DMS 273 (cell line): ENCODE results near the gene IWS1.
"Not testable (repeated sequence)": the region's sequence is repeated elsewhere in the genome, so short reads cannot be mapped to it uniquely, and the experiment has no call there.

Experiments
- DNase-seq: peaks from one replicate; lab custom pipeline; 2025; ENCODE audit not compliant: unreplicated experiment; lab: John Stamatoyannopoulos, UW

The IWS1 gene

DNA sequence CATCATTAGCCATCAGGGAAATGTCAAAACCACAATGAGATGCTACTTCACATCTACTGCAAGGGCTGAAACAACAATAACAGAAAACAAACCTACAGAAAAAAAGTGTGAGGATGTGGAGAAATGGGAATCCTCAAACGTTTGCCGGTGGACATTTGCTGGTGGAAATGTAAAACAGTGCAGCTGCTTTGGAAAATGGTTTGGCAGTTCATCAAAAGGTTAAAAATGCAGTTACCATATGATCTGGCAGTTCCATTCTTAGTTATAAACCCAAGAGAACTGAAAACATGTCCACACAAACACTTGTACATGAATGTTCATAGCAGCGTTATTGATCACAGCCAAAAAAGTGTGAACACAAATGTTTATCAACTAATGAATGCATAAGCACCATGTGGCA lies 63.8 kb downstream of the IWS1 start:
- no peak for DNase-seq

DNA sequence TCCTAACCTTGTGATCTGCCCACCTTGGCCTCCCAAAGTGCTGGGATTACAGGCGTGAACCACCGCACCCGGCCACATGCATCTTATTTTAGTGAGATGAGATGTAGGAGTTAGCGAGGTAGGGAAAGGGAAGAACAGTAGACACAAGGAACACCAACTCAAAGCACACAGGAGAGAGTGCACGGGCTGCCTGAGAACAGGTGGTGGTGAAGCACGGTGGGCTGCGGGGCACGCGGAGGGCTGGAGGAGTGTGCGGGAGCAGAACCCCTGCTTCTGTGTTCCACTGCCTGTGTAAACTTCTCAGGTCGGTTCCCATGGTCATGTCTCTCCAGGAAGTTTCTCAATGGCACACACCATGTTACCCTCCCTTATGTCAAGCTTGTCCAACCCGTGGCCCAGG lies 69.3 kb downstream of the IWS1 start:
- no peak for DNase-seq

DNA sequence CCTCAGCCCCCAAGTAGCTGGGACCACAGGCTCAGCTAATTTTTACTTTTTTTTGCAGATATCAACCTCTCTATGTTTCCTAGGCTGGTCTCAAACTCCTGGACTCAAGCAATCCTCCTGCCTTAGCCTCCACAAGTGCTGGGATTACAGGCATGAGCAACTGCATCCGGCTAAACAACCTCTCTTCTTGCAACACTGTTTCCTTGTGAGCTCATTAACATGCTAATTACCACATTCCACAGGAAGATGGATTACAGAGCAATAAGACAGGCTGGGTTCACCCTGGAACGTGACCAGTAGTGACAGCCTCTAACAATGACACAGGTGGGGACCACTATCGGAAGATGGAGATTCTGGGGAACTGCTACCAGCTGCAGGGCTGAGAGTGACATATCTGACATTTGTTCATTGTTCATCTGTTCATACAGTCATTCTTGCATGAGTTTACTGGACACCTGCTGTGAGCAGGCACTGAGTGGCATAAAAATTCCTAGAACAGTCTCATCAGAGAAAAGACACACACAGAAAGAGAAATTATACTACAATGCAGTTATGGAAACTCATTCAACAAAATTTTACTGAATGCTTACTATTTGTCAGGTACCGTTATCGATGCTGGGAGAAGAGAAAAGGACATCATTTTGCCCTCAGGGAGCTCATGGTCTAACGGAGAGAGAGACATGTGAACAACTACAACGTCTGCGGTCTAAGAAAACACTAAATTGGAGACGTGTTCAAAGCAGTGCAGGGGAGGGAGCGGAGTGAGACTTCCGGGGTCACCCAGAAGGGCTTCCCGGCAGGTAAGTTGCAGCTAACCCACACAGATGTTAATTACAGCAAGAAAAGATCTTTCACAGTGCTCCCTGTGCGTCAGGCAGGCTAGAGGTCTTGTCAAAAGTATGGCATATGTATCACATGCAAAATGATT lies 70.5 kb downstream of the IWS1 start:
- no peak for DNase-seq

DNA sequence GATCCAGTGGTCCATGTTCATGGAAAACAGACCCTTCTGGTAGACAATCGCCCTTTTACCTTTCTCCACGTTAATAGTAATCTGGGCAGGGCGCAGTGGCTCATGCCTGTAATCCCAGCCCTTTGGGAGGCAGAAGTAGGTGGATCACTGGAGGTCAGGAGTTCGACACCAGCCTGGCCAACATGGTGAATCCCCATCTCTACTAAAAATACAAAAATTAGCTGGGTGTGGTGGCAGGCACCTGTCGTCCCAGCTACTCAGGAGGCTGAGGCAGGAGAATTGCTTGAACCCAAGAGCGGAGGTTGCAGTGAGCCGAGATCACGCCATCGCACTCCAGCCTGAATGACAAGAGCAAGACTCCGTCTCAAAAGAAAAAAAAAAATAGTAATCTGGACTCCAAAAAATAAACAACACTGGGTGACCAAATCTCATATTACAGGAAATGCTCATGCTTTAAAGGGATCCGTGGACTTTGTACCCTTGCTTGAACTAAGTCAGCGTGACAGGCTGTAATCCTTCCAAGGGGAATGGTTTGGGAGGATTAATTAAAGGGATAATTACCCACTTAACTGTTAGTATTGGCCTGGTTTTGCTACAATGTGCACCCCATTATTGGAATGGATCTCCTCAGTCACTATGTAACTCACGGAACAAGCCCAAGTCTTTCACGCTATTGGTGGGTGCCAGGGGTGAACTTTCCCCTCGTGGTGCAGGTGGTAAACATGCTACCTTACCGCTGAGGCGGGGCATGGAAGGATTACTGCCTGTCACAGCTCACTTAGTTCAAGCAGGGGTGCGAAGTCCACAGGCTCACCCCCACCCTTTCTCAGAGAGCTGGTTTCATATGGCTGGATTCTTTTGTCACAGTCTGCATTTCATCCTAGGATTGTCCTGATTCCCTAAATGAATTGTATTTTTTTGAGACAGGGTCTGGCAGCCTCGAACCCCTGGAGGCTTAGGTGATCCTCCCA lies 71.4 kb downstream of the IWS1 start:
- no peak for DNase-seq

DNA sequence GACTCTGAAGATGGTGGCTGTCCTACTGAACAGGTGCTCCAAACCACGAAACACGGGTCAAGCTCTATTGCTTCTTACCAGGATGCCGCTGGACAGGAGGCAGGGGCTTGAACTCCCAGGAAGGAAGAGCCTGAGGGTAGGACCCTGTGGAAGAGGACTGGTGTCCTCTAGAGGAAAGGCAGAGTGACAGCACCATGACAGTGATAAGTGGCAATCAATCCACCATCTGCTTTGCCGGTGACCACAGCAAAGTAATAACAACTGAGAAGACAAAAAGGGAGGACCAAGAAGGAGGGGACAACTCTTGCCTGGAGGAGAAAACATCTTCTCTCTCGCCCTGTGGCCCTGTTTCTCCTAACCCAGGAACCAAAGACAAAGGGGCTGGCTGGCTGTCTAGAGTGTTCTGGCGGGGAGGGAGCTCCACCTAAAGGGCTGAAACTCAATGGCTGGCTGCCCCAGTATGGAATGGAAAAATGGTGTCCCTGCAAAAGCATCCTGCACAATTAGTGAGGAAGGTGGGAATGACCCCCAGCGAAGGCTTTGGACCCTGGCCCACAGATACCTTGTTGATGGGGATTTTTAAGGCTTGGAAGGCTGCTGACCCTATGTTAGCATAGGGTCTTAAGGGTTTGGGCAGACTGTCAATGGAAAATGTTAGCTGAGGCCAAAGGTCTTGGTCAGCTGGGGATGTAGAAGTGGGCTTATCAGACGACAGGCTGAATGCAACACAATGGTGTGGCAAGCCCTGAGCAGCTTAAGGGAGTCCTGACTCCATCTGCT lies 72.7 kb downstream of the IWS1 start:
- peak; percentile 26 for DNase-seq

DNA sequence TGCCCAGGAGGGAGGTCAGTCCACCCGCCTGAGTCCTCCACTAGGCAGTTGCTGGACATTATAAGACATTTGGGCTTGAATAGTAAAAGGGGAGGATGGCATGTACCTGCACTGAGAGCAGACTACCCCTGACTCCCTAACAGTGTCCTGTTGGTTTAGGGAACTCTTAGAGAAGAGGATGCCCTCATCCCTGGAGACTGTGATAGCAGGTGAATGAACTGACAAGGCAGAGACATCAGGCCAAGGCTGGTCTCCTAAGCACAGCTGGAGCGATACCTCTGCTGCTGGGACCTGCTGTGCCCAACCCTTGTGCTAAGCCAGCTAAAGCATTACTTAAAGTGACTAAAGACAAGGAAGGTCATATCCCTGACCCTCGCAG lies 73.3 kb downstream of the IWS1 start:
- DNase-seq, result no peak

DNA sequence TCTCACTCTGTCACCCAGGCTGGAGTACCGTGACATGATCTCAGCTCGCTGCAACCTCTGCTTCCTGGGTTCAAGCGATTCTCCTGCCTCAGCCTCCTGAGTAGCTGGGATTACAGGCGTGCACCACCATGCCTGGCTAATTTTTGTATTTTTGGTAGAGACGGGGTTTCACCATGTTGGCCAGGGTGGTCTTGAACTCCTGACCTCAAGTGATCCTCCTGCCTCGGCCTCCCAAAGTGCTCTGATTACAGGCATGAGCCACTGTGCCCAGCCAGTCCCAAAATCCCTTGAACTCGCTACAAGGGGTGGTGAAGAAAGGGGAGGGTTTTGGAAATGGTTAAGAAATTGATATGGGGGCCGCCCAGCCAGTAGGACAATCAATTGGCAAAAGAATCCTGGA lies 73.9 kb downstream of the IWS1 start:
- not testable (repeated sequence) for DNase-seq

DNA sequence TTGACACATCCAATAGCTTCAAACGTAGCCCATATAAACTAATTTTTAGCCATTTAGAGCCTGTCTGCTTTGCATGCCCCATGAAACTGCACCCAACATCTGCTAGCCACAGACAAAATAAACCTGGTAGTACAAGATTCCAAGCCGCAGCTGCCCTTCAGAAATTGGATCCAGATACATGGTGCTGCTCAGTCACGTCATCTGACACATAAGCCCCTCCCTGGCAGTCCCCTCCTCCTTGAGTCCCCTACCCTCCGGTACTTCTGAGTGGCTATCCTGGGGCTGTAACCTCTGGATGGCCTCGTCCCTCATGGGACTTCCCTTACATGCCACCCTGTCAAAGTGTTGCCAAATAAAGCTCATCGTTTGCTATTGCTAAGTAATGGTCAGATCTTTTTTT lies 74.3 kb downstream of the IWS1 start:
- DNase-seq, result no peak

DNA sequence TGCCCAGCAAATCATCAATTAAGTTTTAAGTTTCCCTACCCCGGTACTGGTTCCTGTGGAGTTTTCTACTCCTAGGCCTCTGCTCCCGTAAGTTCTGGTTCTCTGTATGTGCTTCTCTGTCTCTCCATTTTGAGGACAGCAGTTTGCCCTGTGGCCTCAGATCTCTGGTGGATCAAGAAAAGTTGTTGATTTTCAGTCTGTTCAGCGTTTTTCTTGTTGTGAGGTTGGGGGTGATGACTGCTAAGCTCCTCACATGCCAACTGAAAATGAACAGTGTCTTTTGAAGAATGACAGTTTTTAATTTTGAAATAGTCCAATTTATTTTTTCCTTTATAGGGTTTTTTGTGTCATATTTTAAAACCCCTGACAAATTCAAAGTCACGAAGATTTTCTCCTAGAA lies 76.4 kb downstream of the IWS1 start:
- no peak for DNase-seq

DNA sequence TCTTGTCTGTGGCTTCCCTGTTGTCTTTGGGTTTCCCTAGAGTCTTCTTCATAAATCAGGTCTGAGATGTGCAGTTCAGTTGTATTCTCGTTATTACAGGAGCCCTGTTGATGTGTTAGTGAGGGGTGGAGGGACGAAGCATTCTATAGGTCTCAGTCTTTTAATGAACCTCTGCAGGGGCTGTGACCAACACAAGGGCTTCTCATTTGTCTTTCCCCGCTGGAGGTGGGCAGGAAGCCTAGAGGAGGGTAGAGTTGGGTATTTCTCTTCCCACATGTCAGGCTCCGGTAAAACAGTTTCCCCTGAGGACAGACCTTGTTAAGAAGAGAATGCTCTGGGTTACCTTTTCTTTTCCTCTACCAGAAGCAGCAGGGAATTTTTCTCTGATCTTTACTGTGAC lies 76.9 kb downstream of the IWS1 start:
- no peak for DNase-seq

DNA sequence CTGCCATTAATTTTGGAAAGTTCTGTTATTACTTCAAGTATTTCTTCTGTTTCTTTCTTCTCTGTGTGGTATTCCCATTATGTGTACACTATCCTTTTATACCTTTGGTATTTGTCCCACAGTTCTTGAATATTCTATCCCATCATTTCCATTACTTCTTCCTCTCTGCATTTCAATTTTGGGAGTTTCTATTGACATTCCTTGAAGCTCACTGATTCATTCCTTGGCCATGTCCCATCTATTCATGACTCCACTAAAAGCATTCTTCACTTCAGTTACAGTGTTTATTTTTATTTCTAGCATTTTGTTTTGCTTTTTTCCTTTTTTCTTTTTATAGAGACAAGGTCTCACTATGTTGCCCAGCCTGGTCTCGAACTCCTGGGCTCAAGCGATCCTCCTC lies 77.8 kb downstream of the IWS1 start:
- no peak for DNase-seq

DNA sequence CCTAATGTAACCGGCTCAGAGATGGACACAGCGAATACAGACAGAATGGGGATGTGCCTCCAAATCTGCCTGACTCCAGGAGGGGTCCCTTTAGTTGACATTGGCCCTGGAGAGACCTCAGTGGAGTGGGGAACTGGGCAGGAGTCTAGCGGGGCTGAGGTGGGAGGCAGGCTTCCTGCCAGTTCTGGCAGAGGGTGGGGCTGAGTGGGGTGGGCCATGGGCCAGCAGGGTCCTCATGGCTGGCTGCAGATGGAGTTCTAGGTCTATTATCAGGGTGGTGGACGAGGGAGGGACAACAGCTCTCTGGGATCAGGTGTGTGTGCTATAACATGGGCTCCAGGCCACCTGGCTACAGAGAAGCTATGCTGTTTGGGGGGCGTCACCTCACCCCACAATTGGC lies 86.9 kb downstream of the IWS1 start:
- no peak for DNase-seq

DNA sequence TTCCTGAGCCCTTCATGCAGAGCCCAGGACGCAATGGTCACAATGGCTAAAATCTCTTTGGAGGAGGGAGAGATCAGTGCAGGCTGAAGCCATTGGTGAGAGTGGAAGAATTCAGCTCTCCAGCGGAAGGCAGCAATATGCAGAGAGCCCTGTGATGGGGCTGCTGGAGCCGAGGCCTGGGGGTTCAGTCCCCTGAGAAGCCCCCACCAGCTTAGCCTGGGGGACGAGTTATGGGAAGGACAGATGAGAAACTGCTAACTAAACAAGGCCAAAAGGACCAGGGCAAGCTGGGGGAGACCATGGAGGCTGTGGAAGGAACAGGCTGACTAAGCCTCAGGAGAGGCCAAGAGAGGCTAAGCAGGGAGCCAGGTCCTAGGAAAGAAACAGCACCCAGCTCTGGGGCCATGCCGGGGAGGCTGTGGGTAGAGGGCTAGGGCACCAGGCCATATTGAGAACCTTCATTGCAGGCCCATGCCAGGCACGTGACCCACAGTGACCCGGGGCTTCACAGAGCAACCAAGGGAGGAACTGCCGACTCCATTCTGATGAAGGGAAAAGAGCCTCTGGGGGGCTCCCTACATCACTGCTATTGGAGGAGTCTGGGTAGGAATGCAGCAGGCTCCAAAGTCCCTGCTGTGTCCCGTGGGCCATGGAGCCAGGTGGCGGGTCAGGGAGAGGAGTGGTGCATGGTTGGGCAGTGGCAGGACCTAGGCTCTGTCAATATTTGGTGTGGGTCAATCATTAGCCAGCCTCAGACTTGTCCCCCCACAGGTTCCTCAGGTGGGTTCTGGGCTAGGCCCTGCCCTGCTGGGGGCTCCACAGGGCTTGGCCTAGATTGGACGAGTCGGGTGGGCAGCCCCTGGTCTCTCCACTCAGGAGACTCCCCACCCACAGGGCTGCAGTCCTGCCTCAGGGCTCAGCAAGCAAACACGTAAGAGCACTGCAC lies 88.2 kb downstream of the IWS1 start:
- DNase-seq, result no peak

DNA sequence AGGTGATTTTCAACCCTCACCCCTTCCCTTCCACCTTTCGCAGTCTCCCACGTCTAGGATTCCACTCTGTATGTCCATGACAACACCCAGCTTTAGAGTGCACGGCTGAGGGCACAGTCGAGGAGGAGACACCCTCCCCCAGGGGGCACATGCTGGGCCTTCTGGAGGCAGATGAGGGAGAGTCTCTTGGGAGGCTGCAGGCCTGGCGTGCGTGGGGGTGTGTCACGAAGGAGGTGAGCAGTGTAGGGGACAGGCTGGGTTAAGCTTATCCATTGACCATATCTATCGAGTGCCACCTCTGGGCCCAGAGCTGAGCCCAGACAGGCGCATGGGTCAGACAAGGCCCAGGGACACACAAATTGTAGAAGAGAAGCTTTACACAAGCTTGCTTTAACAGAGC lies 89.2 kb downstream of the IWS1 start:
- no peak for DNase-seq

DNA sequence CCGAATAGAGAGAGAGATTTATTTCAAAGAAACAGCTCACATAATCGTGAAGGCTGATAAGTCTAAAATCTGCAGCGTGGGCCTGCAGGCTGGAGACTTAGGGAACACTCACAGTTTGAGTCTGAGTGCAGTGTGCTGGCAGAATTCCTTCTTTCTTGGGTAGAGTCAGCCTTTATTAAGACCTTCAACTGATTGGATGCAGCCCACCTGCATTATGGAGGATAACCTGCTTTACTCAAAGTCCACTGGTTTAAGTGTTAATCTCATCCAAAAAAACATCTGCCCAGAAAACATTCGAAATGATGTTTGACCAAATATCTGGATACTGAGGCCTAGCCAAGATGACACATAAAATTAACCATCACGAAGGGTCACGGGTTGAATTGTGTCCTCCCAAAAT lies 91.8 kb downstream of the IWS1 start:
- DNase-seq, result no peak

DNA sequence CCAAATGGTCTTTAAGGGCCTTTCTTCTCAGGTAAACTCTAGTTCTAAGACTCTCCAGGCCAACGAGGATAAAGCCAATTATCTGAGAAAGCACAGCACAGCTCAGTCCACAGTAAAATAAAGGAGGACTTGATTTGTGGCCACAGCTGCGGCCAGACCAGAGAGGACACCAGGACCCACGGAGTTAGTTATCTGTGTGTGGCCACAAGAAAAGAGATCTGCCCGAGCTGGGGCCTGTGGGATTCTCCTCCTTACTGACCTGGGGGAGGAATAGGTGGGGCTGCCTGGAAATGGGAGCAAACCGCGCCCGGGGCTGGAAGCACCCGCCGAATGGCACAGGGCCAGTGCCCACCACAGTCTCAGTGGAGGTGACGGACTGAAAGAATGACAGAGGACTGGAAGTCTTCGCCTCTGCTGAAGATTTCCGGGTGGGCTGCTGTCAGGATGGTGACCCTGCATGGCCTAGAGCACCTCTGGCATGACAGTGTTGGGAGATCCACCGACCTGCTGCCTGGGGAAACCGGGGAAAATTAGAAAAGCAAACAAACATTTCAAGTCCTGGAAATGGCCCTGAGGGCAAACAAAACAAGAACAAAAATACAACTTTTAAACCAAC lies 94.8 kb downstream of the IWS1 start:
- no peak for DNase-seq
